EH (cell line): ENCODE measurements around the gene FBLN2.
"Not testable (repeated sequence)": the region's sequence is repeated elsewhere in the genome, so short reads cannot be mapped to it uniquely, and the experiment has no call there.

ENCODE experiments used
- DNase-seq: peaks from one replicate; pipeline ENCODE4 v3.0.0-alpha.2; 2015; ENCODE audit warnings: low read depth

FBLN2 gene

DNA sequence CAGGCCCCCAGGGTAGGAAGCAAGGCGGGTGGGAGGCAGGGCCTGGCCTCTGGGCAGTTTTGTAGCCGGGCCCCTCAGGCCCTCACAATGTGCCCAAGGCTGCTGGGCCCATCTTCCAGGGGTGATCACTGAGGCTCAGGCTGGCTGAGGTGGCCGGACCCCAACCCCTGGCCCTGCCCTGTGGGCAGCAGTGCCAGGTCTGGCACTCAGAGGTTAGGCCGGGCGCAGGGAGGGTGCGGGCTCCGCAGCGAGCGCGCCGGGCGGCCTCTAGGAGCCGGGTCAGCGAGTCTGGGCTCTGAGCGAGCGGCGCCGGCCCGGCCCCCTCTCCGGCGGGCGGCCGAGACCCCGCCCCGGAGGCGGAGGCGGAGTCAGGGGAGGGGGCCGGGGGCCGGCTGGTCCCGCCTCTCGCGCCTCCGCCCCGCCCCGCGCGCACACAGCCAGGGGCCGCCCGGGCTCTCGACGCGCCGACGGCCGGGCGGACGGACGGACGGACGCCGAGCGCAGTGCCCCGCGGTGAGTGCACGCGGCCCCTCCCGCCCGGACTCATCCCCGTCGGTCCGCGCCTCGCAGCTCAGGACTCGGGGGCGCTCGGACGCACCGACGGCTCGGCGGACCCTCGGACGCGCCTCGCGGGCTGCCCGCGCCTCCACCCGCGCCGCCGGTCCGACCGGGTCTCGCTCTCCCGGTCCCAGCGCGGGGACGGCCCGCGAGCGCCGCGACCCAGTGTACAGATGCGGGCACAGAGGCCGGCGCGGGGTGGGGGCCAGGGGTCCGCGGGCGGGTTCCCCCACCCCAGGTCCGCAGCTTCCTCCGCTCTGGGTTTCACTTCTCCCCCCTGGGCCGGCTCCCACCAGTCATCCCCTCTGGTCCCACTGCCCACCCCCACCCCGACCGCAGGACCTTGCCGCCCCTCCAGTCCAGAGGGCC is at the start of gene FBLN2:
Gene FBLN2, plus strand, starts transcription at position 430 of the 927 bp plus-strand sequence. CDS start 21,231 bp downstream, outside the sequence.
- peak; percentile 79 for DNase-seq

DNA sequence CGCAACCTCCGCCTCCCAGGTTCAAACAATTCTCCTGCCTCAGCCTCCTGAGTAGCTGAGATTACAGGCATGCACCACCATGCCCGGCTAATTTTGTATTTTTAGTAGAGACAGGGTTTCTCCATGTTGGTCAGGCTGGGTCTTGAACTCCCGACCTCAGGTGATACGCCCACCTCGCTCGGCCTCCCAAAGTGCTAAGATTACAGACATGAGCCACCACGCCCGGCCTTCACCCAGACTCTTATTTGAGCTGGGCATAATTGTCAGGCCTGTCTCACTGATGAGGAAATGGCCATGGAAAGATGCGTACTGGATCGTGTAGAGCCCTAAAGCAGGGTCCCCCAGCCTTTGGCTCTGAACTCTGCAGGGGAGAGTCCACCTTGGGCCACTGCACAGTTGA is 49.7 kb upstream of the FBLN2 start:
- not testable (repeated sequence) for DNase-seq

DNA sequence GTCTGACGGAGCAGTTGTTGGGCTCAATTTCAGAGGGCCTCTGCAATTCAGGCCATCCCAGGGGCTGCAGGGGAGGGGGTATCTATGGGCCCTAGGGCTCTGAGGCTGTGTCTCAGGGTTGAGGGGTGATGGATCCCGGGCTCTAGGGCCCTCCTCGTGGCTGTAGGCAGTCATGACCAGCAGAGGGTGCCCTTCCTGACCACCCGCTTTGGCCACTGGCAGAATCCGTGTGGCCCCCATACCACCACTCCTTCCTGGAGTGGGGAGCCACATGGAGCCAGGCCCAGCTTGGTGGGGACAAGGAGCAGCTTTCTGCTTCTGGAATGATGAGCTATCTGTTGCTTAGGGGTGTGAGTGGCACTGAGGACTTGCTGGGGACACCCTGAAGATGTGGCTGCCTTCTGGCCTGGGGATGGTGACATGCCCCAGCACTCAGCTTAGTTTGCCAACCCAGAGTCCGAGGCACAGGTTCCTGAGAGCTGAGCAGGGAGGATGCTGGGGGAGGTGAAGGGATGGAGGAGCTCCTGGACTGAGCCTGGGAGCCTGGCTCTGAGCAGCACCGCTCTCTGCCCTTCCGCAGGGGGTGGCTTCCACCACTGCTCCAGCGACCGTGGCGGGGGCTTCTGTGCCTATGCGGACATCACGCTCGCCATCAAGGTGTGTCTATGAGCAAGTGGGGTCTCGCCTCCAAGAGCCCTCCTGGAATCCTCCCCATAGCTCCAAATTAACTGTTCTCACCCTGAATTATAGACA is 48.6 kb upstream of the FBLN2 start:
- DNase-seq: peak; percentile 43

DNA sequence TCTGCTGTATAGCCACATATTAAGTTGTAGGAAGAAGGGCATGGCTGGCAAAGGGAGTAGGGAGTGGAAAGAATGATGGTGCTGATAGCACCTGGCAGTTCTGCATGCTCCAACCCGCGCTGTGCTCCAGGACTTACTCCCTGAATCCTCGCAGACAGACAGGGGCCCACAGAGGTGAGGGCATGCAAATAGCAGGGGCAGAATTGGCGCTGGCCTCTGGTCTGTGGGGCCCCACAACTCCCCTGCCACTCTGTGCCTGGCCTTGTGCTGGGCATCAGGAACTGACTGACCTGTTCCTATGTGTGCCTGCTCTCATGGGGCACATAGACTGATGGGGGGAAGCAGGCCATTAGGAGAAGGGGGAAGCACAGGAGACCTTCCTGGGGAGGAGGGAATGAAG is 47.9 kb upstream of the FBLN2 start:
- DNase-seq: no peak

DNA sequence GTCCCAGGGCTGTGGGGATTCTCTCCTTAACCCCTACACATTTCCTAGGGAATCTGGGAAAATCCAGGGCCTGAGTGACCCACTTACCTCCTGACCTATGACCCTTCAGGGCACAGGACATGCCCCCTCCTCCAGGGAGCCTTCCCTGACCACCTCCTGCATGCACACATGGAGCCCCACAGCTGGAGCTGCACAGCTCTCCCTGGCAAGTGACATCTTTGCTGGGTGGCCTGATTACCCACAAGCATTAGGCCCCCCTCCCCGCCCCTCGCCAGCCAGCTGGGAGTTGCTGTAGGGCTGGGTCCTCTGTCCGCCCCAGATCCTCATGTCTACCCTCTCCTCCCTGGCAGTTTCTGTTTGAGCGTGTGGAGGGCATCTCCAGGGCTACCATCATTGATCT is 47.4 kb upstream of the FBLN2 start:
- DNase-seq: no peak

DNA sequence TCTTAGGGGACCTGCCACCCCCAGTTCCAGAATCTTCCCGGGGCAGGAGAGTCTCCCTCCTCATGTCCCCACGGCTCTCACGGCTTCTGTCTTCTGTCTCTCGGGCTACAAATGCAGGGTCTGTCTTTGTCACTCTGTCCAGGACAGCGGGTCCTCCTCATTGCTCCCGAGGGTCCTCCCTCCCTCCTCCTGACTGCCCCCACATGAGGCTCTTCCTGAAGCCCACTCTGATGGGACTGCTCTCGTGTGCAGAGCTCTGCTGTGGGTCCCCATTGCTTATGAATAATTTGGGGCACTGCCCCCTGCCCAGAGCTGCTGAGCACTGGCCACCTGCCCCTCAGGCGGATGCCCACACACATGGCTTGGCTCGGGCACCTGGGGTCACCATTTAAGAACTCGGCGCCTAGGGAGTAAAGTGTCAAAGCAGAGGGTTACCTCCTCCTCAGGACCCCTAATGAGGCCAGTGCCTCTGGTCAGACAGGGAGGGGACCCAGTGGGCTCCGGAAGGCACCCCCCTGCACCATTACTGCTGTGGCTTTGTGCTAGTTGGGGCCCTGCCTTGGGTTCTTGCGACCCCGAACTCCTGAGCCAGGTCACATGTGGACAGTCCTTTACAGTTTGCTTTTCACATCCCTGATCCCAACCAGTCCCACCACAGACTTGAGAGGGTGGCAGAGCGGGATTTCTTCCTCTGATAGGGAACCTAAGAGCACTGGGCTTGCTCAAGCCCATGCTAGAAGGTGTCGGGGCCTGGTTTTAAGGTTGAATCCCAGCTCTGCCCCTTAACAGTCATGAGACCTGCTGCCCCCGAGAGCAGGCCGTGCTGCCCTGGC is 46.8 kb upstream of the FBLN2 start:
- no peak for DNase-seq

DNA sequence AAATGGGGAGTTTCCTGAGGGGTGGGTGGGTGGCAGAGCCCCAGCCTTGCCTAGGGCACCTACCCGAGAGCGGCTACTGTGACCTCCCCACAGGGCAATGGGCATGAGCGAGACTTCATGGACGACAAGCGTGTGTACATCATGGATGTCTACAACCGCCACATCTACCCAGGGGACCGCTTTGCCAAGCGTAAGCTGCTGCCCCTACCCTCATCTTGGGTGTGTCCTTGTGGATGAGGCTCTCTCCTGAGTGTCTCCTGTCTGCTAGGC is 46.2 kb upstream of the FBLN2 start:
- no peak for DNase-seq

DNA sequence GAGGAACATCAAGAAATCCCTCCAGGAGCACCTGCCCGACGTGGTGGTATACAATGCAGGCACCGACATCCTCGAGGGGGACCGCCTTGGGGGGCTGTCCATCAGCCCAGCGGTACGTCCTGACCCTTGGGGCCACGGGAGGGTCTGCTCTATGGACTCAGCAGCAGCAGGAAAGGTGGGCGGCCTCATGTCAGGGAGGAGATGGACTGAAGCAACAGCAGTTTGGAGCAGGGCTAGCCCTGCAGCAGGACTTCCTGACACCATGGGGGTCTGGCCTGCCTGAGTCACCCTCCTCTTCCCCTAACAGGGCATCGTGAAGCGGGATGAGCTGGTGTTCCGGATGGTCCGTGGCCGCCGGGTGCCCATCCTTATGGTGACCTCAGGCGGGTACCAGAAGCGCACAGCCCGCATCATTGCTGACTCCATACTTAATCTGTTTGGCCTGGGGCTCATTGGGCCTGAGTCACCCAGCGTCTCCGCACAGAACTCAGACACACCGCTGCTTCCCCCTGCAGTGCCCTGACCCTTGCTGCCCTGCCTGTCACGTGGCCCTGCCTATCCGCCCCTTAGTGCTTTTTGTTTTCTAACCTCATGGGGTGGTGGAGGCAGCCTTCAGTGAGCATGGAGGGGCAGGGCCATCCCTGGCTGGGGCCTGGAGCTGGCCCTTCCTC is 44.6 kb upstream of the FBLN2 start:
- DNase-seq: peak; percentile 87

DNA sequence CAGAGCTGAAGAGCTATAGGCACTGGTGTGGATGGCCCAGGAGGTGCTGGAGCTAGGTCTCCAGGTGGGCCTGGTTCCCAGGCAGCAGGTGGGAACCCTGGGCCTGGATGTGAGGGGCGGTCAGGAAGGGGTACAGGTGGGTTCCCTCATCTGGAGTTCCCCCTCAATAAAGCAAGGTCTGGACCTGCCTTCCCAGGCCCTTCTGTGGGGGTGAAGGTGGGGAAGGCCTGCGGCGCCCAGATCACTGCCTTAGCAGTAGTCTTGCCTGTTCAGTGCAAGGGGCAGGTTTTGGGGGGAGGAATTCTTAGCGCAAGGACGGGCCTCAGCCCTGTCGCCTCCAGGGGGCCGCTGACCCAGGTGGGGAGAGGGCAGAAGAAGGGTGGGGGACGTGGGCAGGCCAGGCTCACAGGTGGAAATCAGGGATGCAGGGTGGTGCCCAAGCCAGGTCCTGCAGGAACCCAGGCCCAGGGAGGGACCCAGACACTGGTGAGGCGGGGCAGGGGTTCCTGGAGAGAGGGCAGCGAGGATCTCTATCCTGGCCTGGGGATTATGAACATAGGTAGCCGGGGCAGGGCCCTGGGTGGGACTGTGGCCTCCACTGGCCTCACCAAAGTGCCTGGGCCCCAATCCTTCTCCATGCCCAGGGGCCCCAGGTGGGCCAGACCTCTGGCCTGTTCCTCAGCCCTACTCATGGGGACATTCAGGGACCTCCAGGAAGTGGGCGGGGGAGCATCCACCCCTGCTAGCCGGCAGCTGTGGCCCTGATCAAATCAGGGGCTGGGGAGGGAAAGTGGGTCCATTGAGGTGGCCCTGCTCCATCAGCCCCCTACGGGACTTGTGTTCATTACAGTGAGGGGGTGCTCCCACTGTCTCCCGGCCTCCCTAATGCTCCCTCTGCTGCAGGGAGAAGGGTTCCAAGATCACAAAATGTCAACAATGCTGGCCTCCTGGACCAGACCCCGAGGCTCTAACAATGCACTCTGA is 43.5 kb upstream of the FBLN2 start:
- no peak for DNase-seq

DNA sequence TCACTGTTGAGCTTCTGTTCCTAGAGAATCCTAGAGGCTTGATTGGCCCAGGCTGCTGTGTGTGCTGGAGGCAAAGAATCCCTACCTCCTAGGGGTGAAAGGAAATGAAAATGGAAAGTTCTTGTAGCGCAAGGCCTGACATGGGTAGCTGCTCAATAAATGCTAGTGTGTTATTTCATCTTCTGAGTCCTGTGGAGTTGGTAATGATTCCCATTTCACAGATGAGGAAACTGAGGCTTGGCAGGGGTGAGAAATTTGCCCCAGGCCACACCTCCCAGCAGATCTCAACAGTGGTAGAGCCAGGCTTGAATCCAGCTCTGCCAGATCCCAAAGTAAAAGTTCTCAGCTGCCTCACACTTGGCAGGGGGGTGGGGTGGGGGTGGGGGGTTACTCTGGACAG is 42.7 kb upstream of the FBLN2 start:
- no peak for DNase-seq

DNA sequence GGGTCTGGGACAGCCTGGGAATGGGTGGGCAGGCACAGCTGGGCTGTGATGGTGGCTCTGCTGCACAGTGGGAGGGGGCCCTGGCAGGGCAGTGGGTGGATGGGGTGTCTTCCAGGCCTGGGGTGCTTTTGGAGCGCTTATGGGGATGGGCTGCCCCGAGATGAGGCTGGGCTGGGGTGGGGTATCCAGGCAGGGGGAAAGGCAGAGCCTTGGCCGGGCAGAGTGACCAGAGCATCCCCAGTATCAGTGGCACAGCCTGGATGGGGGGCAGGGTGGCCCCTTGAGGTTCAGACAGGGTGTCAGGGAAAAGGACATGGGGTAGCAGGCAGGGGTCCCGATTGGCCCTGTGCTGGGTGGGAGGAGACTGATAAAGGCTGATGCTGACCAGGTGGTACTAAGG is 42.2 kb upstream of the FBLN2 start:
- DNase-seq: no peak

DNA sequence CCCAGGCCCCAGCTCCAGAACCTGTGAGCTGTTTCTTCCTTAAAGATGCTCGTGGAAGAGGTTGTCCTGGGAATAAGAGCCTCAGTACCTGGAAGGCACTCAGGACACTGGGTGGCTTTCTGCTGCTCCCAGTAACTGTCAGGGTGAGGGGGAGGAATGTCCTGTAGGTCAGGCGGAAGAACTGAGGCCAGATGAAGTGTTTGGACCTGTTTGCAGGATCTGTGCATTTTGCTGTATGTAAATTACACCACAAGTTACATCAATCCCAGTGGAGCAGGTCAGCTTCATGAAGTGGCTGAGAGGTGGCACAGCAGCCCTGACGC is 41.7 kb upstream of the FBLN2 start:
- no peak for DNase-seq

DNA sequence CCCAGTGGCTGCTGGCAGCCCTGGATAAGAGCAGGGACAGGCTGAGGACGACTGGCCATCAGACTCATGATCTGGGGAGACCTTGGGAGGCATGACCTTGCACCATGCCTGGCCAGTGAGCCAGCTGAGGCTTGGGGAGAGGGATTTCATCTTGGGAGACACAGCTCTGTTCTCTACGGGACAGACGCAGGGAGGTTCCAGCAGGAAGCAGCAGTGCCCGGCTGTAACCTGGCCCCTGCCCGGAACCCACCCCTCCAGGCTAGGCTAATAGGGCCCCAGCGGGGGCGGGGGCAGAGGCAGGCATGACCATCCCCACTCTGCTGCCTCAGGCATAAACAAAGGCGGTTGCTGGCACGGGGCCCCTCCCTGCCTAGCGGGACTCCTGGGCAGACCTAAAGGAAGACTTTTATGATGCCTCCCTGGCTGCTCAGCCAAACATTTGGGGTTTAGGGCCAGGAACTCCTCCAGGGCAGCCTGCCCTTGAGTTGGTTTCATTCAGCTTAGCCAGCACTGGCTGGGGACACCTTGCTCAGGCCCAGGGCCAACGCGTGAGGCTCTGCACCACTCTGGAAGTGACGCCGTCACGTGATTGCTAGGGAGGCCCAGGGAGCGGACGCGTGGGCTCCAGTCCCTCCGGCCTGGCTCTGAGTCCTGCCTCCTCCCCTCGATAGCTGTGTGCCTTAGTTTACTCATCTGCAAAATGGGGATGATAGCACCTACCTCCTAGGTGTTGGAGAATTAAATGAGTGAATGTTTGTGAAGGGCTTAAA is 41.2 kb upstream of the FBLN2 start:
- peak; percentile 71 for DNase-seq

DNA sequence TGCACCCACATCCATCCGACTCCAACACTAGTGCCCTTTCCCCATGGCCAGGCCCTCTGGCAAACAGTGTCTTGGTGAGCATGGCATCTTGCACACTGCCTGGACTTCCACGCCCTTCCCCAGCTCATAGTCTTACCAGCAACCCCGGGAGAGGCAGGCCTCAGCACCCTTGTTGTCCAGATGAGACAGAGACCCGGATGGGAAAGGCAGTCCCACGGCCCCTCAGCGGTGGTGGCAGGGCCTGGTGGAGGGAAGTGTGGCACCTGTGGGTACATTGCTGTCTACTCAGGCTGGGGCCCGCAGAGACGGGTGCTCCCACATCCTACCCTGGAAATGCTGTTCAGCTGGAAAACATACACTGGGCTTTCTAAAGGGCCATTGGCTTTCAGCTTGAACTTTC is 40.4 kb upstream of the FBLN2 start:
- no peak for DNase-seq

DNA sequence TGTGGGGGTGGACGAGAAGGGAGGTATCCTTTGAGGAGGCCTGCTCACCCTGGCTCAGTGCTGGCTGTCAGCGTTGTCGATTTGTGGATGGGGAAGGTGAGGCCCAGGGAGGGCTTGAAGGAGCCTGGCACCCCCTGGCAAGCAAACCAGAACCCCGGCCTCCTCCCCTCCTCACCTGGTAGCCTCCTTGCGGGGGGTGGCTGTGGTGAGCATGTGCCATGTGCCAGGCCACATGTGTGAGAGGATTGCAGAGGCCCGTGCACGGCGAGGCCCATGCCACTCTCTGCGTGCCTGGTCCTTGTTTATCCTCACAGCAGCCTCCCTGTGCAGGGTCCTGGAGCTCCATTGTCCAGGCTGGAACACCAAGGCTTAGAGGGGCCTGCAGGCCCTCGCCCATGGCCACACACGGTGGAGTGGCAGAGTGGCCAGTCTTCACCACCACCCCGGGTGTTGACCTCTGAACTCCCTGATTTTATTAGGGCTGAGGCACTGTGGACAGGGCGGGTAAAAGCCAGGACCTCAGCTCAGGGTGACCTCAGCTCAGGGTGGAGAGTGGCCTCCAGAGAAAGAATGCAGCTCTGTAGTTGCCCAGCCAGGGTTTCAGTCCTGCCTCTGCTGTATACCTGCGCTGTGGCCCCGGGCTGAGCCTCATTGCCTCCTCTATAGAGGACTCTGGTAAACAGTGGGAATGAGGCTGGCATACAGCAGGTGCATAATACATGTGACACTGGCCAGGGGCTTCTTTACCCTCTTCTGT is 39.7 kb upstream of the FBLN2 start:
- DNase-seq: no peak

DNA sequence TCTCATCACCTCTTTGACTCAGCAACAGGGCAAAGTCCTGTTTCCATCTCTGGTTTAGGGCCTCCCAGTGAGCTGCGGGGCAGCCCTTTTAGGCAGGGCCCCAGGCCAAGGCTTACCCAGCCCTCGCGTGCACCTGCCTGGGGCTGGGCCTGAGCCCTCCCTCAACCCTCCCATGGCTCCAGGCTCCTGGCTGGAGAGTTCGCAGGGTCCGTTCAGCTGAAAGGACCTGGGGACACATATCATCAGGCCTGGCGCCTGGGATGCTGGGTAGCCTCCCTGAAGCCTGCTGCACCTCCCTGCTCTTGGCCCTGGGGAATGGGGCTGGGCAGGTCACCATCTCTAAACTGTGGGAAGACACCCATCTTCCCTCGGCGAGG is 39.1 kb upstream of the FBLN2 start:
- DNase-seq: no peak

DNA sequence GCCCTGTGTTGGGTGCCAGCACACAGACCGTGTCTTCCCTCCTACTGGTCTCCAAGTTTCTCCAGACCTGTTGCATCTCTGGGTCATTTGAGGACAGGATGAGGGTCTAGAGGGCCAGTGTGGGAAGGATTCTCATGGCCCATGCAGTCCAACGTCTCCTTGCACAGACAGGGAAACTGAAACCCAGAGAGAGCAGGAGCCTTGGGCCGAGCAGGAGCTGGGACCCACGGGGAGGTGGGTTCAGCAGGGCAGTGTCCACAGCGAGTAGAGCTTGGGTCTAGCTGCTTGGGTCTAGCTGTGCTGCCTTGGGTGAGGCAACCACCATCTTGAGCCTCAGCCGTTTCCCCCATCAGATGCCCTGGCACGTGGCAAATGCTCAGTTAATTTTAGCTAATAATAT is 36.5 kb upstream of the FBLN2 start:
- DNase-seq: no peak

DNA sequence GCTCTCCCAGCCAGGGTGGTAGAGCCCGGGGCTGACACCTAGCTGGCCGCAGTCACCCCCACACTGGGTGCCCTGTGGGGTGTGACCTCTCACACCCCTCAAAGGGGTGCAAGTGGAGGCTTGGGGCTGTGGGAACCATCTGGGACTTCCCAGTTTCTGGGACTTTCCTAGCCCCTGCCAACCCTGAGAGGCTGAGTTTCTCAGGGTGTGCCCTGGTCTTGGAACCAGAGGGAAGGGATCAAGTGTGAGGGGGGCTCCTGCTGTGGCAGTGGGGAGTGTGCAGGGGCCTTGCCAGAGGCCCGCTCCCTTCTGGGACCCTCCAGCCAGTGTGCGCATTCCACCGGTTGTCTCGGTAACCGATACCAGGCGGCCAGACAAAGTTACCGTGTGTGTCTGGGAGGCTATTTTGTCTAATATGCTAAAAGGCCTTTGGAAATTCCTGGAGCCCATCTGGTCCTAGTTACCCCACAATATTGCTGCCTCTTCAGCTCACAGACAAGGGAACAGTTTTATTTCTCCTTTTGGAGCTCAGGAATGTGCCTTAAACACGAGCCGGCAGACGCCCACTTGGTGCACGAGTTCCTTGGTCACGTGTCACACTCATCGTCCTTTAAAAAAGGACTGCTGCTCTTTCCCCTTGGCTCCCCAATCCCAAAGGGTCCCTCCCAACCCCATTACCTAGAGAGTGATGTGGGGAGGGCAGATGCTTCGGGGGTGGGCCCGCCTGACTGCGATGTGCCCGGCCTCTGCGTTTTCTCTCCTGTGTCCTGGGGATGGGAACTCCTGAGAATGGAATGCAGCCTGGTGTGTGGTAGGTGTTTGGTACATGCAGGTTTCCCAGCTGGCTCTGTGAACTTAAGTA is 35.6 kb upstream of the FBLN2 start:
- peak; percentile 87 for DNase-seq
